Measurements from ENCODE around the gene AQP6. TPM values are rescaled to one million over a fixed set of nuclear protein-coding genes. Genes with fewer than 3 reads are reported as not detected.

AQP6 gene
- total and polyA plus RNA-seq, 10 of the 15 experiments (the other 5 are each of a cell fraction or from before 2014, with no cell fraction given), result not detected

DNA sequence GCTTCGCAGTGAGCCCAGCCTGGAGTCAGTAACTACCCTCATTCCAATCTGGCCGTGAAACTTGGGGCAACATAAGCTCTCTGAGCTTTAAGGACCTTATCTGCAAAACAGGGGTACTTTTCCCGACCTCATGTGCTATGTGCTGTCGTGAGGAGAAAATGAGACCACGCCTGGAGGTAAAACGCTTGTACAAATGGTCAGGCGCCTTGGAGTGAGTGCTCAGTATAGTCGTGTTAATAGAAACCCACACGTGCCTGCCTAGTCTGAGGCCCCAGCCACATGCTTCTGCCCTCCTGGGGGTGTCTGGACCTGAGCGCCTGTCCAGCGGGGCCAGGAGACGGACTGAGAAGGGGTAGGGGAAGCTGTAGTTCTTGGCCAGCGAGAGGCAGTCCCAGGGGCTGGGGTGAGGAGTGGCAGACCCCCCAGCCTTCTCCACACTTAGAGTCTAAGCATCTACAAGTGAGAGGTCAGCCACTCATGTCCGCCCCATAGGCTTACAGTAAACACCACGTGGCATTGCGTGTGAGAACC lies 6.2 kb upstream of the AQP6 start:
- no peak for TF ChIP-seq EGR1 (IDR thresholded peaks at IDR 0.05; ENCODE audit: borderline replicate concordance in 1 of 2, low read depth in 2 of 2, low read length in 2 of 2)
- TF ChIP-seq YY1 (IDR thresholded peaks at IDR 0.05; ENCODE audit: low read depth, low read length), result no peak
- TF ChIP-seq ATF7 (IDR thresholded peaks at IDR 0.05; ENCODE audit: low read depth), result no peak
- TF ChIP-seq NFIC (IDR thresholded peaks at IDR 0.05; ENCODE audit: low read depth, low read length), result no peak
- TF ChIP-seq, protein P1, sequence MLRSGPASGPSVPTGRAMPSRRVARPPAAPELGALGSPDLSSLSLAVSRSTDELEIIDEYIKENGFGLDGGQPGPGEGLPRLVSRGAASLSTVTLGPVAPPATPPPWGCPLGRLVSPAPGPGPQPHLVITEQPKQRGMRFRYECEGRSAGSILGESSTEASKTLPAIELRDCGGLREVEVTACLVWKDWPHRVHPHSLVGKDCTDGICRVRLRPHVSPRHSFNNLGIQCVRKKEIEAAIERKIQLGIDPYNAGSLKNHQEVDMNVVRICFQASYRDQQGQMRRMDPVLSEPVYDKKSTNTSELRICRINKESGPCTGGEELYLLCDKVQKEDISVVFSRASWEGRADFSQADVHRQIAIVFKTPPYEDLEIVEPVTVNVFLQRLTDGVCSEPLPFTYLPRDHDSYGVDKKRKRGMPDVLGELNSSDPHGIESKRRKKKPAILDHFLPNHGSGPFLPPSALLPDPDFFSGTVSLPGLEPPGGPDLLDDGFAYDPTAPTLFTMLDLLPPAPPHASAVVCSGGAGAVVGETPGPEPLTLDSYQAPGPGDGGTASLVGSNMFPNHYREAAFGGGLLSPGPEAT (IDR thresholded peaks at IDR 0.05; ENCODE audit: low read depth), result no peak
- ChIA-PET RAD21 (ENCODE audit: unreplicated experiment) (interaction anchor here (1.0 to 5.1 kb wide), 14 partner anchors 10 to 196 kb away, joined by 3 to 74 read pairs (median 4); partner anchors contain the start of gene SMARCD1), CTCF (interaction anchor here (0.6 to 5.9 kb wide), 45 partner anchors 8 to 916 kb away, joined by 3 to 121 read pairs (median 6); partner anchors contain the start of genes AQP2, COX14 and RACGAP1), POLR2A (interaction anchor here (0.6 to 1.0 kb wide), 2 partner anchors 104 to 206 kb away, joined by 3 to 4 read pairs; no protein-coding TSS in a partner anchor), SMC1A (ENCODE audit: uncharacterized antibody, unreplicated experiment) (interaction anchor here (0.8 to 4.2 kb wide), 11 partner anchors 21 to 203 kb away, joined by 3 to 25 read pairs (median 4); partner anchors contain the start of gene COX14)
- Histone ChIP-seq H3K9ac (ENCODE audit: control insufficient read depth, insufficient read depth, low read length) (no peak overlapping the region), H3K4me2 (ENCODE audit: control insufficient read depth, insufficient read depth) (no peak overlapping the region; the same call in 1 of the 2 replicates), H2AFZ (ENCODE audit: control insufficient read depth, low read depth, low read length) (no peak overlapping the region), H3K4me3 (no peak overlapping the region), H3K4me1 (ENCODE audit: control insufficient read depth, insufficient read depth, low read length) (peaks cover 8% of the 10 kb centered on the region), H3K36me3 (ENCODE audit: control insufficient read depth in 2 of 2, insufficient read depth in 2 of 2, low read length in 1 of 2) (no peaks in the 10 kb centered on the region), H4K20me1 (ENCODE audit: control insufficient read depth, insufficient read depth) (no peaks in the 10 kb centered on the region), H3K27ac (ENCODE audit: control insufficient read depth, insufficient read depth) (no peak overlapping the region), H3K79me2 (ENCODE audit: control insufficient read depth, insufficient read depth, low read length) (no peaks in the 10 kb centered on the region), H3K9me3 (replicated peaks; ENCODE audit: control insufficient read depth, insufficient read depth, low read length) (no peaks in the 10 kb centered on the region; the same call in 2 of the 3 replicates), H3K27me3 (replicated peaks in 1 of 2; ENCODE audit: control insufficient read depth in 2 of 2, insufficient read depth in 2 of 2, low read length in 1 of 2) (peaks cover 5 to 6% of the 10 kb centered on the region in 2 experiments; a peak in 3 of 4 replicates)
- 5% methylated on average over 15 of the region's 16 CpGs for WGBS (ENCODE audit: insufficient coverage, insufficient replicate concordance, low lambda C conversion rate, missing lambda C conversion rate)
- FAIRE-seq (no peak), DNase-seq (ENCODE audit: low read depth, low spot score) (no peak), ATAC-seq (no peak)
- intact Hi-C loops (cut with micrococcal nuclease; ENCODE audit: unreplicated experiment) (loop anchor here (1.0 to 5.0 kb wide), 5 partner anchors 73 to 211 kb away; no protein-coding TSS in a partner anchor), in situ Hi-C loops (cut with MboI) (no loop called here)
- no TSS peak for BruUV-seq (replicated peaks)
